Measurements from ENCODE around the gene NDUFB4.

Gene NDUFB4

DNA sequence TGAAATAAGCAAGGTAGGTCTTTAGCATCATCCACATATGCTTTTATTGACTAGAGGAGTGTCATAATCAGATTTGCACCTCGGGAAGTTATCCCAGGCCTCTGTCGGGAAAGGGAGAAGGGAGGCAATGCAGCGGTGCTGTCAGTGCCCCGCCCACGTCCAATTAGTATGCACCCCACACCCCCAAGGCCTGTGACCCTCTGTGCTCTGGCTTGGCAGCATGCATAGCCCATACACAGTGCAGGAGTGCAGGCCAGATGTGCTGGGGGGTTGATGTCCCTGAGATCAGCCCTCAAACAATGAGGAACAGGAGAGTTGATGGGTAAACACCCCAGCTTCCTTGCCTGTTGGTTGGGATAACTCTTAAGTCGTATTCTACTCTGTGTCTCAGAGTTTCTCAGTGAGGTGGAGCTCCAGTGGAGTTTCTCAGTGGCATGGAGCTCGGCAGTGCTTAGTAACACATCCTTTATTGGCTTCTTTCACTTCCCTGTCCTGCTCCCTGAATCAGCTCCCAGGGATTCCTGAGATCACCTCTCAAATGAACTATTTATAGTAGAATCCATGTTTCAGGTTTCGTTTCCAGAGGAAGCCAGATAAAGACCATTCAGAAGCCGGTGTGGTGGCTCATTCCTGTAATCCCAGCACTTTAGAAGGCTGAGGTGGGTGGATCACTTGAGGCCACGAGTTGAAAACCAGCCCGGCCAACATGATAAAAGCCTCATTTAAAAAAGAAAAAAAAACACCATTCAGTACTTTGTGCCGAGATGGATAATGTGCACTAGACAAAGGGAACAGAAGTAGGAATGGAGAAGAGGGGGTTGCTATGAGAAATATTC is 26.7 kb upstream of the NDUFB4 start:
- H3K4me1 ChIP-seq, result peaks cover 21% of the 10 kb centered on the region
- H3K36me3 ChIP-seq, result no peaks in the 10 kb centered on the region
- no peaks in the 10 kb centered on the region for H3K9me3 ChIP-seq
- TF ChIP-seq, protein P1, sequence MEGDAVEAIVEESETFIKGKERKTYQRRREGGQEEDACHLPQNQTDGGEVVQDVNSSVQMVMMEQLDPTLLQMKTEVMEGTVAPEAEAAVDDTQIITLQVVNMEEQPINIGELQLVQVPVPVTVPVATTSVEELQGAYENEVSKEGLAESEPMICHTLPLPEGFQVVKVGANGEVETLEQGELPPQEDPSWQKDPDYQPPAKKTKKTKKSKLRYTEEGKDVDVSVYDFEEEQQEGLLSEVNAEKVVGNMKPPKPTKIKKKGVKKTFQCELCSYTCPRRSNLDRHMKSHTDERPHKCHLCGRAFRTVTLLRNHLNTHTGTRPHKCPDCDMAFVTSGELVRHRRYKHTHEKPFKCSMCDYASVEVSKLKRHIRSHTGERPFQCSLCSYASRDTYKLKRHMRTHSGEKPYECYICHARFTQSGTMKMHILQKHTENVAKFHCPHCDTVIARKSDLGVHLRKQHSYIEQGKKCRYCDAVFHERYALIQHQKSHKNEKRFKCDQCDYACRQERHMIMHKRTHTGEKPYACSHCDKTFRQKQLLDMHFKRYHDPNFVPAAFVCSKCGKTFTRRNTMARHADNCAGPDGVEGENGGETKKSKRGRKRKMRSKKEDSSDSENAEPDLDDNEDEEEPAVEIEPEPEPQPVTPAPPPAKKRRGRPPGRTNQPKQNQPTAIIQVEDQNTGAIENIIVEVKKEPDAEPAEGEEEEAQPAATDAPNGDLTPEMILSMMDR (IDR thresholded peaks at IDR 0.05; ENCODE audit: low read depth, low read length), result no peak
- DNase-seq, result no peak
- H3K27me3 ChIP-seq, result no peaks in the 10 kb centered on the region
- H3K4me3 ChIP-seq (ENCODE audit: low read depth, low read length), result no peak overlapping the region

DNA sequence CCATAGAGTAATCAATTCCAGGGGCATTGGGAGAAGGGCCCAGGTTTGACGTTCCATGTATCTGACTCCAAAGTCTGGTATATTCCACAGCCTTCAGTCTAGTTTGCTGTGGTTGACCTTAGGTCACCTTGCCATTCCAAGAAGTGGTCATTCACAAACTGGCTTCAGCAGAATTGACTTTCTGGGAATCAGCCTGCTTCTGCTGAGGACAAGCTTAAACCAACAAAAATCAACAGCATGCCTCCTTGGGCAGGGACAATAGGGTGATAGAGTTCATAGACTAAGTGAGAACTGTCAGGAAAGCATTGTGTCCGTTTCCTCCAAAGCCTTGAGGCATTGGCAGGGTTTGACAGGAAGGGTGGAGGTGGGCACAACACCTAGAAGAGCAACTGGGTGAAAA is 24.1 kb upstream of the NDUFB4 start:
- H3K27me3 ChIP-seq, result no peaks in the 10 kb centered on the region
- DNase-seq, result no peak
- TF ChIP-seq, protein P1 (IDR thresholded peaks at IDR 0.05; ENCODE audit: low read depth, low read length), result no peak
- H3K36me3 ChIP-seq, result no peaks in the 10 kb centered on the region
- peaks cover 14% of the 10 kb centered on the region for H3K4me1 ChIP-seq
- H3K4me3 ChIP-seq (ENCODE audit: low read depth, low read length), result no peak overlapping the region
- H3K9me3 ChIP-seq, result no peaks in the 10 kb centered on the region

GRCh38 chr3:120587332-120587975 is 8.7 kb upstream of the NDUFB4 start:
- DNase-seq, result no peak

GRCh38 chr3:120595788-120596115 is 384 bp upstream of the NDUFB4 start:
- DNase-seq, result no peak
- Histone ChIP-seq H3K9me3 (no peaks in the 10 kb centered on the region), H3K4me3 (ENCODE audit: low read depth, low read length) (peak overlapping the region; percentile 79), H3K27me3 (no peaks in the 10 kb centered on the region), H3K4me1 (peaks cover 13% of the 10 kb centered on the region), H3K36me3 (peaks cover 22% of the 10 kb centered on the region)
- TF ChIP-seq, protein P1 (IDR thresholded peaks at IDR 0.05; ENCODE audit: low read depth, low read length), result no peak

More at GRCh38 chr3:120587332-120587975, 8.7 kb upstream of the NDUFB4 start:
- Histone ChIP-seq H3K9me3 (no peaks in the 10 kb centered on the region), H3K27me3 (no peaks in the 10 kb centered on the region), H3K36me3 (no peaks in the 10 kb centered on the region), H3K4me1 (no peaks in the 10 kb centered on the region), H3K4me3 (ENCODE audit: low read depth, low read length) (no peak overlapping the region)
- TF ChIP-seq, protein P1 (IDR thresholded peaks at IDR 0.05; ENCODE audit: low read depth, low read length), result no peak

DNA sequence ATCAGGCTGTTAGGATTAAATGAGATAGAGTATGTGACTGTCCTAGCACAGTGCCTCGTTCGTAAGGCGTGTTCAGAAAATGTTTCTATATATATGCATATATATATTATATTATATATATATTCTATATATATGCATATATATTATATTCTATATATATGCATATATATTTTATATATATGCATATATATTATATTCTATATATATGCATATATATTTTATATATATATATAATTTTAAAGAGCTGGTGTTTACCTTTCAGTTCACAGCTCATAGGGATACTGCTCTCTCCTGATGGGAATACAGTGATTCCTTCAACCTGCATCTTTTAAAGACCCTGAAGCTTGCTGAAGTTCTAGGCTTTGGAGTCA is 702 bp downstream of the NDUFB4 start:
- no peak for DNase-seq
- Histone ChIP-seq H3K27me3 (no peaks in the 10 kb centered on the region), H3K9me3 (no peaks in the 10 kb centered on the region), H3K36me3 (peaks cover 33% of the 10 kb centered on the region), H3K4me1 (peaks cover 23% of the 10 kb centered on the region), H3K4me3 (ENCODE audit: low read depth, low read length) (peak overlapping the region; percentile 79)
- TF ChIP-seq, protein P1 (IDR thresholded peaks at IDR 0.05; ENCODE audit: low read depth, low read length), result no peak

DNA sequence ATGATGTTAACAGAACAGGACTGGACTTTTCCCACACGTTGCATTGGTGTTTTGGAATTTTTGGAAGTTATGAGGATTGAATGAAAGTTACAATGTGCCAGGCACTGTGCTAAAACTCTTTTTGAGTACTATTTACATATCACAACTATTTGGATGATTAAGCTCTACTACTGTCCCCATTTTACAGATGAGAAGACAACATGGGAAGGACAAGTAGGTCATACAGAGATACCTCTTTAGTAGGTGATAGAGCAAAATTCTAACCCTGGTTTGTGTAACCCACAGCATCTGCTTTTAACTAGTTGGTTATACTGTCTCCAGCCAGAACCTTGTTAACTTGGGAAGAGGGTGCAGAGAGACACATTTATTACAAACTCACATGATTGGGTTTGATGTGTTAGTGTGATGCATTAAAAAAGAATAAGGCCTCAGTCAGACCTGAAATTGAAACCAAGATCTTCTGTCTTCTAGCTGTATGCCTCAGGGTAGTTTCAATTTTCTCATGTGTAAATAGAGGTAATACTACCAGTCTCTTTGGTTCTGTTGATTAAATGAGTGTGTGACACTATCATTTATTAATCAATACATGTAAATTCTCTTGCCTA is 1.4 kb downstream of the NDUFB4 start:
- no peak for DNase-seq
- Histone ChIP-seq H3K4me3 (ENCODE audit: low read depth, low read length) (peak overlapping the region; percentile 79), H3K9me3 (no peaks in the 10 kb centered on the region), H3K36me3 (peaks cover 40% of the 10 kb centered on the region), H3K4me1 (peaks cover 23% of the 10 kb centered on the region), H3K27me3 (no peaks in the 10 kb centered on the region)
- TF ChIP-seq, protein P1 (IDR thresholded peaks at IDR 0.05; ENCODE audit: low read depth, low read length), result no peak

Data from BE2C (cell line).